ENCODE data around the gene IL1RAPL2.

- TF ChIP-seq CTCF (IDR thresholded peaks at IDR 0.05) = no peak
- no peak for TF ChIP-seq POLR2AphosphoS5 (IDR thresholded peaks at IDR 0.05)
These were observed 1188.4 kb downstream of the IL1RAPL2 start for GRCh38 chrX:105754286-105754964.

Measured in transverse colon (tissue), 4 donors.